Esophagus muscularis mucosa (tissue), 4 donors: ENCODE results near the gene S100A1.

ENCODE experiments used
- EP300 ChIP-seq: sonication (generic); formaldehyde crosslinking; IDR thresholded peaks from one replicate; pipeline ENCODE4 v1.6.1; 2017; ENCODE audit warnings: antibody characterized with exemption
- POLR2A ChIP-seq: fragments of 450-650 bp; IDR thresholded peaks from one replicate; pipeline ENCODE4 v1.6.1; 2017; ENCODE audit warnings: antibody characterized with exemption, moderate library complexity, mild to moderate bottlenecking, low read depth
- TF ChIP-seq, protein P1 (sequence below), 3 experiments: fragments of 200-600 bp in 2 of 3; fragments of 450-650 bp in 1 of 3; sonication (generic) in 2 of 3; IDR thresholded peaks; one replicate each; pipeline ENCODE4 v1.5.1; 2017 to 2019; ENCODE audit warnings: antibody characterized with exemption in 3 of 3, mild to moderate bottlenecking in 2 of 3, moderate library complexity in 1 of 3

GRCh38 chr1:153643100-153643499 is 14.9 kb downstream of the S100A1 start:
- TF ChIP-seq, protein P1, sequence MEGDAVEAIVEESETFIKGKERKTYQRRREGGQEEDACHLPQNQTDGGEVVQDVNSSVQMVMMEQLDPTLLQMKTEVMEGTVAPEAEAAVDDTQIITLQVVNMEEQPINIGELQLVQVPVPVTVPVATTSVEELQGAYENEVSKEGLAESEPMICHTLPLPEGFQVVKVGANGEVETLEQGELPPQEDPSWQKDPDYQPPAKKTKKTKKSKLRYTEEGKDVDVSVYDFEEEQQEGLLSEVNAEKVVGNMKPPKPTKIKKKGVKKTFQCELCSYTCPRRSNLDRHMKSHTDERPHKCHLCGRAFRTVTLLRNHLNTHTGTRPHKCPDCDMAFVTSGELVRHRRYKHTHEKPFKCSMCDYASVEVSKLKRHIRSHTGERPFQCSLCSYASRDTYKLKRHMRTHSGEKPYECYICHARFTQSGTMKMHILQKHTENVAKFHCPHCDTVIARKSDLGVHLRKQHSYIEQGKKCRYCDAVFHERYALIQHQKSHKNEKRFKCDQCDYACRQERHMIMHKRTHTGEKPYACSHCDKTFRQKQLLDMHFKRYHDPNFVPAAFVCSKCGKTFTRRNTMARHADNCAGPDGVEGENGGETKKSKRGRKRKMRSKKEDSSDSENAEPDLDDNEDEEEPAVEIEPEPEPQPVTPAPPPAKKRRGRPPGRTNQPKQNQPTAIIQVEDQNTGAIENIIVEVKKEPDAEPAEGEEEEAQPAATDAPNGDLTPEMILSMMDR (IDR thresholded peaks at IDR 0.05) = no peak
- TF ChIP-seq POLR2A = no peak
- TF ChIP-seq EP300 = no peak
